Adrenal gland (tissue), 5 donors: ENCODE results near the gene UNC79.

Source experiments
- CTCF ChIP-seq, 6 experiments: fragments of 450-650 bp in 4 of 6; fragments of 200-600 bp in 2 of 6; sonication (generic) in 1 of 6; IDR thresholded peaks; 1 replicate in 5 of 6; 2 replicates in 1 of 6; pipeline versions ENCODE4 v1.5.1 to v1.8.0; 2016 to 2021; ENCODE audit warnings: antibody characterized with exemption in 6 of 6, mild to moderate bottlenecking in 2 of 6, moderate library complexity in 1 of 6
- POLR2A ChIP-seq, 2 donors: fragments of 450-650 bp; IDR thresholded peaks; one replicate each; pipeline ENCODE4 v1.6.1; 2017; ENCODE audit warnings: antibody characterized with exemption in 2 of 2, mild to moderate bottlenecking in 2 of 2, moderate library complexity in 1 of 2
- donor health status: DM: no; HTN: no; CAD: no.

- TF ChIP-seq CTCF (IDR thresholded peaks at IDR 0.05), result no peak
- no peak for TF ChIP-seq POLR2A (IDR thresholded peaks at IDR 0.05)
Measured at GRCh38 chr14:93688239-93688666, 257.5 kb downstream of the UNC79 start.
